Neuron (in vitro differentiated cells): ENCODE data around the gene NAALADL1.

Experiments used
- H2AFZ ChIP-seq: one replicate; pipeline ENCODE4 v1.6.1; 2013; ENCODE audit warnings: low read depth, mild to moderate bottlenecking, inconsistent platforms, low read length, moderate library complexity
- H3K27me3 ChIP-seq: one replicate; pipeline ENCODE4 v1.6.1; 2013; ENCODE audit warnings: low read length; ENCODE audit not compliant: insufficient read depth
- H3K36me3 ChIP-seq: one replicate; pipeline ENCODE4 v1.6.1; 2013; ENCODE audit warnings: low read length; ENCODE audit not compliant: insufficient read depth
- H3K4me1 ChIP-seq: one replicate; pipeline ENCODE4 v1.6.1; 2013; ENCODE audit warnings: low read length; ENCODE audit not compliant: insufficient read depth
- H3K4me3 ChIP-seq: 2 replicates; pipeline ENCODE4 v1.5.1; 2013; ENCODE audit warnings: mild to moderate bottlenecking, low read length, moderate library complexity
- H3K9me3 ChIP-seq: one replicate; pipeline ENCODE4 v1.6.1; 2013; ENCODE audit warnings: low read length

NAALADL1 gene

GRCh38 chr11:65089621-65090020, 31.3 kb upstream of the NAALADL1 start:
- no peak overlapping the region for H2AFZ ChIP-seq
- H3K9me3 ChIP-seq, result no peaks in the 10 kb centered on the region
- no peaks in the 10 kb centered on the region for H3K27me3 ChIP-seq
- no peak overlapping the region for H3K4me3 ChIP-seq
- H3K4me1 ChIP-seq, result peaks cover 6% of the 10 kb centered on the region
- peaks cover 47% of the 10 kb centered on the region for H3K36me3 ChIP-seq

GRCh38 chr11:65087827-65088226, 29.5 kb upstream of the NAALADL1 start:
- H2AFZ ChIP-seq, result no peak overlapping the region
- H3K27me3 ChIP-seq, result no peaks in the 10 kb centered on the region
- peaks cover 47% of the 10 kb centered on the region for H3K36me3 ChIP-seq
- no peaks in the 10 kb centered on the region for H3K9me3 ChIP-seq
- peaks cover 15% of the 10 kb centered on the region for H3K4me1 ChIP-seq
- no peak overlapping the region for H3K4me3 ChIP-seq

DNA sequence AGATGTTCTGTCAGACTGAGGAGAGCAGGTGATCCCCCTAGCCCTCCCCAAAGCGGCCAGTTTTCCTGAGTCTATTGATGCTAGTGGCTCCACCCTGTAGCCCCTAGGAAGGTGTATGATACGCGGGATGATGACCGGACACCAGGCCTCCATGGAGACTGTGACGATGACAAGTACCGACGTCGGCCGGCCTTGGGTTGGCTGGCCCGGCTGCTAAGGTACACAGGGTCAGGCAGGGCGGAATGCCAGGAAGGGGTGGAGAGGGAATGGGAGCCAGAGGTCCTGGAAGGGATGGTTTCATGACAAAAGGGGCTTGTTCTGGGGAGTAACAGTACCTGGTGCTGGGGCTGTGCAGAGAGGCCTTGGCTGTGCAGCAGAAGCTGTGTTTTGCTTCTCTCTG, 28.9 kb upstream of the NAALADL1 start:
- H3K36me3 ChIP-seq, result peaks cover 47% of the 10 kb centered on the region

GRCh38 chr11:65086809-65087208, 28.5 kb upstream of the NAALADL1 start:
- H3K4me1 ChIP-seq, result peaks cover 19% of the 10 kb centered on the region
- H2AFZ ChIP-seq, result no peak overlapping the region
- H3K36me3 ChIP-seq, result peaks cover 51% of the 10 kb centered on the region
- no peak overlapping the region for H3K4me3 ChIP-seq
- no peaks in the 10 kb centered on the region for H3K27me3 ChIP-seq
- H3K9me3 ChIP-seq, result no peaks in the 10 kb centered on the region

More for the DNA sequence above, 28.9 kb upstream of the NAALADL1 start:
- no peaks in the 10 kb centered on the region for H3K9me3 ChIP-seq
- H3K4me1 ChIP-seq, result peaks cover 19% of the 10 kb centered on the region
- no peaks in the 10 kb centered on the region for H3K27me3 ChIP-seq
- H3K4me3 ChIP-seq, result no peak overlapping the region
- H2AFZ ChIP-seq, result no peak overlapping the region

DNA sequence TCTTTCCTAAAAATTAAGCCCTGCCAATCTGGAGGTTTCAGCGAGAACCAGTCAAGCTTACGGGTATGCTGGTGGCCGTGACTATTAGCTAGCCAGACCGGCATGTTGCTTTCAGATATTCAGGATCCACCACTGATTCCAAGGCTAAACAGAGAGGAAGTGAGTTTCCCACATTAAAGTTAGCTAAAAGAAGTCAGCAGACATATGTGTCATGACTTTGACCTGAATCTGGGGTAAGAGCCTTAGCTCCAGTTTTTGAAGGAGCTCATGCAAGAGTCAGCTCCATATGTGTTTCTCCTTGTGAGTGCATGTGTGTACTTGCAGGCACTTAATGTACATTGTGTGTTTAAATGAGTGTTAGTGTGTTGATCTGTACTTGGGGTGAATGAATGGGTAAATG, 27.1 kb upstream of the NAALADL1 start:
- Histone ChIP-seq H3K4me1 (peaks cover 19% of the 10 kb centered on the region), H2AFZ (no peak overlapping the region), H3K27me3 (no peaks in the 10 kb centered on the region), H3K4me3 (no peak overlapping the region), H3K36me3 (peaks cover 61% of the 10 kb centered on the region), H3K9me3 (no peaks in the 10 kb centered on the region)

- peaks cover 19% of the 10 kb centered on the region for H3K4me1 ChIP-seq
- no peaks in the 10 kb centered on the region for H3K27me3 ChIP-seq
- no peak overlapping the region for H2AFZ ChIP-seq
- H3K36me3 ChIP-seq, result peaks cover 65% of the 10 kb centered on the region
- H3K9me3 ChIP-seq, result no peaks in the 10 kb centered on the region
- H3K4me3 ChIP-seq, result peak overlapping the region; percentile 88
These were observed 26.4 kb upstream of the NAALADL1 start for GRCh38 chr11:65084598-65085375.

DNA sequence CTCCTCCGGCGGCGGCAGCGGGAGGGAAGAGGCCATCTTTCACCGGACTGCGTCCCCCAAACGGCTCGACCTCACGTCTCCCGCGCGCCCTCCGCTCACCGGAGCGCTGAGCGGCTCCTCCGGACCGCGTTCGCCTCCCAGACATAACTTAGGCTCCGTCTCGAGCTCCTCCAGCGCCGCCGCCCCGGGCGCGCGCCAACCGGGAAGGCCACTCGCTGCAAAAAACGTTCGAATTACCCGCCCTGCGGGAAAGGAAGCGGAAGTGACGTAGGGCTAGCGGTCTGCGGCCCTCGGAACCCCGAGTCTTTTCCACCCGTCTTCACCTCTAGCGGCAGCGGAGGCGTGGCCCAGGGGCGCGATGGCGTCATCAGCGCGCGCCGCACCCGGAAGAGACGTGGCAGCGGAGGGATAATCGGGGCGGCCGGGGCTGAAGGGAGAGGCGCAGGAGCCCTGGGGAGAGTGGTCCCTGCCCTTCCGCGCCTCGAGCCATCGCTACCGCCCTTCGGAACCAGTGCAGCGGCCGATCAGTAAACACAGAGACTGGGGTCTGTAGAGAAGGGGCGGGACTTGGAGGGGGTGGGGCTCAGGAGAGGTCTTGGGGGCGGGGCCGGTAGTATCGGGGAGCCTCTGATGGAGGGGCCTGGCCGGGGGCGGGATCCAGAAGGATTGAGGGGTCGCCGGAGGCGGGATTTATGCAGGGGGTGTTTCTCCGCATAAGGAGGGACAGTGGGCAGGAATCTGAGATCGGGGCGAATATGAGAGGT, 25.7 kb upstream of the NAALADL1 start, which contains the start of the genes CDCA5 and ZFPL1:
CDCA5 (minus strand) TSS at position 207 of the 764 bp plus-strand sequence; CDS start at position 145, 62 bp downstream.
ZFPL1 (plus strand) TSS at position 389 of the 764 bp plus-strand sequence. CDS start 477 bp downstream, outside the sequence.
- peaks cover 63% of the 10 kb centered on the region for H3K36me3 ChIP-seq
- H3K4me3 ChIP-seq, result peak within 1 kb of the TSS; percentile 88
- H3K9me3 ChIP-seq, result no peaks in the 10 kb centered on the region
- peak within 1 kb of the TSS; percentile 66 for H2AFZ ChIP-seq
- H3K27me3 ChIP-seq, result no peaks in the 10 kb centered on the region
- H3K4me1 ChIP-seq, result peaks cover 19% of the 10 kb centered on the region

DNA sequence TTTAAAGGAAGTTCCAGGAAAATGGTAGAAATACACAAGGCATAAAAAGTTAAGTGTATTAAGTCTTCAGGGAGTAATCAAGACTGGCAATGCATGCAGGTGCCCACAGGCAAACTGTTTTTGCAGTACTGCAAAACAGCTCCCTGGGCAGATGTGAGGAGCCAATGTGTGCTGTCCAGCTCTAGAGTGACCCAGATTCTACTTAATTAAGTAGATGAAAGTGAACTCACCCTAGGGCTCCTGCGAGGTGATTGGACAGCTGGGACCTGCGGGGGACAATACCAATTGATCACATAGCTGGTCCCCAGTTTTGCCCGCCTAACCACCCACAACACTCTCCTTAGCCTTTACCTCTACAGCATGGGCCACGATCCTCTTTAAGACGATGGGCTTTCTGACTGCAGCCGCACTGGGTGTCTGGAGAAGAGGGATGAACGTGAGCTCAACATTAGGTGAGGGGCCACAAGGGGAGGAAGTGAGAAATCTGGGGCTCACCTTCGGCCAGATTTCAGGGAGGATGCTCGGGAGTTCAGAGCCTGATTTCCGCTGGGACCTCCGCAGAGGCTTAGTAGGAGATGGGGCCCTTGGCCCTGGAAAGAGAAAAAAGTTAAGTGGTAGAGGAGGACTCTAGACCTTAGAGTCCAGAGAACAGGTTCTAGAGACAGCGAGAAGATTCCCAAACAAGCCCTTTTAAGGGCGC, 24.9 kb upstream of the NAALADL1 start:
- Histone ChIP-seq H2AFZ (peak overlapping the region; percentile 66), H3K36me3 (peaks cover 62% of the 10 kb centered on the region), H3K9me3 (no peaks in the 10 kb centered on the region), H3K4me3 (peak overlapping the region; percentile 88), H3K27me3 (no peaks in the 10 kb centered on the region), H3K4me1 (peaks cover 19% of the 10 kb centered on the region)

DNA sequence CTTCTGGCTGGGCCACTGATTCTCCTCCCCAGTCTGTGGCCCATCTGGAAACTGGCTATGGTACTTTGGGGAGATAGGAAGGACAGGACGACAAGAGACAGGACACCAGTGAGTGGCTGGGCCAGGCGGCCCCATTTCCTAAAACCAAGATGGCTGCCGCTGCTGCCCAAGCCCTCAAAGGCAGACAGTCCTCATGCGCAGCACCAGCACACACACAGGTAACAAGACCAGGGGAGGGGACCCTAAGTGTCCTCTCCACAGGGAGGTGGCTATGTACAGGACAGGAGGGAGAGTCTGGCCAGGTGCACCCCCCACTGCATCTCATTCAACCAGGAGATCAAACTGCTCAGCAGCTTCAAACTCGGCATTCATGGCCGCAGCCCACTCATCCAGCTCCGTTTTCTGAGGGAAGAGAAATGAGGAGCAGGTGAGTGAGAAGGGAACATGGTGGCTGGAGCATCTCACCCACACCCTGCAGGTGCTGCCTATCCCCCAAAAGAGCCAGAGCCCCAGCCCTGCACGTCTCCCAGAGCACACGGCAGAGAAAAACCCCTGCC, 20.5 kb upstream of the NAALADL1 start:
- Histone ChIP-seq H3K36me3 (peaks cover 47% of the 10 kb centered on the region), H3K4me3 (no peak overlapping the region), H3K27me3 (no peaks in the 10 kb centered on the region), H3K4me1 (peaks cover 11% of the 10 kb centered on the region), H2AFZ (no peak overlapping the region), H3K9me3 (no peaks in the 10 kb centered on the region)

GRCh38 chr11:65078151-65078550, 19.8 kb upstream of the NAALADL1 start:
- no peaks in the 10 kb centered on the region for H3K9me3 ChIP-seq
- H2AFZ ChIP-seq, result no peak overlapping the region
- peaks cover 7% of the 10 kb centered on the region for H3K4me1 ChIP-seq
- no peaks in the 10 kb centered on the region for H3K27me3 ChIP-seq
- H3K36me3 ChIP-seq, result peaks cover 47% of the 10 kb centered on the region
- no peak overlapping the region for H3K4me3 ChIP-seq

DNA sequence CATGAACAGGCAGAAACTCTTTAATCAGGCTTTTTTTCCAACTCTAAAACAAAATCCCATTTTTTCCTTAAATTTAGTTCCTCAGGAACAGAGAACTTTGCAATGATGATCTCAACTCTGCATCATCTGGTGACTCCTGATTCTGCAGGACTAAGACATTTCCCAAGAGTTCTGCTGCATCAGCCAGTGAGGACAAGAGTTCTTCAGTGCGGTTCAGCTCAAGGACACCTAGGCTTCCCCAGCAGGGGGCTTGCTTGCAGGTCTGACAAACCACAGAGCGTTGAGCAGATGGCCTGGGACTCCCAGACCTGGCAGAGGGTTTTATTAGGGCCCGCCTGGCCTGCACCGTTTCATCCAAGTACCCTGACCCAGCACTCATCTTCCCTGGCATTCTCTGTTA, 19.1 kb upstream of the NAALADL1 start:
- H3K4me3 ChIP-seq, result no peak overlapping the region
- H2AFZ ChIP-seq, result no peak overlapping the region
- peaks cover 47% of the 10 kb centered on the region for H3K36me3 ChIP-seq
- no peaks in the 10 kb centered on the region for H3K27me3 ChIP-seq
- no peaks in the 10 kb centered on the region for H3K9me3 ChIP-seq
- H3K4me1 ChIP-seq, result peaks cover under 1% of the 10 kb centered on the region

DNA sequence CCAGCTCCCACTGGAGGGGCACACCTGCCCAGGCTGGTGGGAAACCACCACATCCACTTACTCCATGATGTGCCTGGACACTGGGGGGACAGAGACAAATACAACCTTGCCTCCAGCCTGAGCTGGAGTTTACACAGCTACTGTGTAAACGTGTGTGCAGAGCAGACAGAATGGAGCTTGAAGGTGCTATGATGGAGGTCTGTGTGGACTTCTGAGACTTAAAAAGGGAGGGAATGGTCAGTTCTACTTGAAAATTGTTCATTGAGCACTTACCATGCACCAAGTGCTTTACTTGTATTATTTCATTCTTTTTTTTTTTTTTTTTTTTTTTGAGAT, 14.2 kb upstream of the NAALADL1 start:
- Histone ChIP-seq H3K36me3 (peaks cover 14% of the 10 kb centered on the region), H3K9me3 (no peaks in the 10 kb centered on the region), H3K4me1 (no peaks in the 10 kb centered on the region), H3K27me3 (no peaks in the 10 kb centered on the region), H2AFZ (no peak overlapping the region), H3K4me3 (no peak overlapping the region)
